GM19023 (cell line): ENCODE data around the gene SUFU.

Experiments used
- ATAC-seq: cut with Tn5 transposase; IDR thresholded peaks from one replicate; pipeline ENCODE4 v1.9.1; 2021; ENCODE audit warnings: mild to moderate bottlenecking, moderate library complexity; ENCODE audit not compliant: unreplicated experiment

SUFU gene

GRCh38 chr10:102647443-102648268 lies 143.9 kb downstream of the SUFU start:
- no peak for ATAC-seq

- ATAC-seq: no peak
Measured at GRCh38 chr10:102648269-102648888, 144.6 kb downstream of the SUFU start.

- ATAC-seq: no peak
Measured at GRCh38 chr10:102648889-102649796, 145.4 kb downstream of the SUFU start.

DNA sequence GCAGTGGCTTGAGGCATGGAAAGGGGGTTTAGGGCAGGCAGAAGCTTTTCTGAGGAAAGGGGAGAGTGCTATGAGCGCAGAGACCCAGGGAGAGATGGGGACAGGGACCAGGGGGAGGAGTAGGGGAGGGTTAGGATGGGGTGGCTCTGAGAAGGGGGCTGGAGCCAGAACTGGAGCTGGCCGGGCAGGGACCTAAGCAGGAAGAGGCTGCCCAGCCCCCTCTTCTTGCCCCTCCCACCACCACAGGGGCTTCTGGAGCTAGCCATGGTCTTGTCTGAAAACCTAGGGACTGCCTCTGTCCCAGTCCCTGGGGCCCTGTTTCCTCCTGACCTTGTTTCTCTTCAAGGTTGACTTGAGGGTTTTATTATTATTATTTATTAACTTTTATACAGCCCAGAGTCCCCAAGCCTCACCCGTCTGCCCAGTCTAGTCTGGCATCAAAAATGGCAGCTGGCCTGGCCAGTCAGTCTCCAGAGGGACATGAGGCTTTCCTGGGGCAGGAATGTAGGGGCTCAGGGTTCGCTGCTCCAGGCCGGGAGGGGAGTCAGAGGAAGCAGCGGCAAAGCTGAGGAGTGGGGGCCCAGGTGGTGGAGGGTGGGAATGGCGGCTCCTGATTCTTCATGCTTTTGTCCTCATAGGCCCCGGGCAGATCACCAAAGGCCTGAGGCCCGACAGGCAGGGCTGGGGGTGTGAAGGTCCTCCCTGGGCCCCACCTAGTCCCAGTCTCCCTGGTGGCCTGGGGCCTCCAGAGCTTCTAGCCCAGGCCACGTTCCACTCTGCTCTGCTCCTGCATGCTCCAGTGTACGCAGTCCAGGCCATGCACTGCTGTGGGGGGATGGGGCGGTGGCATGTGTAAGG lies 146.3 kb downstream of the SUFU start:
- no peak for ATAC-seq

DNA sequence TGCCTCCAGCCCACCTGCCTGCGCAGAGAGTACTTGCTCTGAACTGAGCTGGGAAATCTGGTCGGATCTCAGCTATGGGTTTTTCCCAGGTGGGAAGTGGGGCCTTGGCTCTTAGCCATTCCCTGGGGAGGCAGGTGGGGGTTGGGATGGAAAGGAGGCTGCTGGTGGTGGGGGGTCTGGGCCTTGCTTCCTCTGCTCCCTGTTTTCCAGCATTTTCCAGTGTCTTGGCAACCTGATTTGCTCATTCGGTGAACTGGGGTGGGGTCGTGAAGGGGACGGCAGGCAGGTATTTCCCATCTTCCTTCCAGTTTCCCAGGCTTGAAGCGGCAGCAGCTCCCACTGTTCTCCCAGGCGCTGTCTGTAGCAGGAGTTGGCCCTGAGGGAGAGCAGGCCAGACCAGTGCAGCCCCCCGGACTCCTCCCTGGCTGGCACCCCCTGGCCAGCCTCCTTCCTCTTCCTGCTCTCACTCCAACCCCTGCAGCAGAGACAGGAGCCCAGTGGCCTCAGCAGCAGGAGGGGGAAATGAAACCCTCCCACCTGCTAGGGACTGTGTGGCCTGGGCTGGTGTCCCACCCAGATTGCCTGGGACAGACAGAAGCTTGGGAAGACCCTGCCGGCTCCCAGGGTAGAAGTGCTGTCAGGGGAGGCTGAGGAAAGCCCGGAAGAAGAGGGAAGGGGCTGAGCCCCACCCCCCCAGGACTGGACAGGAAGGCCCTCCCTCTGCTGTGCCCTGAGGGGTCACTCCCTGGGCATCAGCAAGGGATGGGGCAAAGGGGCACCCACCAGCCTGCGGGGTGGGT lies 147.1 kb downstream of the SUFU start:
- ATAC-seq: no peak

- no peak for ATAC-seq
Measured at GRCh38 chr10:102651455-102652169, 147.8 kb downstream of the SUFU start.

DNA sequence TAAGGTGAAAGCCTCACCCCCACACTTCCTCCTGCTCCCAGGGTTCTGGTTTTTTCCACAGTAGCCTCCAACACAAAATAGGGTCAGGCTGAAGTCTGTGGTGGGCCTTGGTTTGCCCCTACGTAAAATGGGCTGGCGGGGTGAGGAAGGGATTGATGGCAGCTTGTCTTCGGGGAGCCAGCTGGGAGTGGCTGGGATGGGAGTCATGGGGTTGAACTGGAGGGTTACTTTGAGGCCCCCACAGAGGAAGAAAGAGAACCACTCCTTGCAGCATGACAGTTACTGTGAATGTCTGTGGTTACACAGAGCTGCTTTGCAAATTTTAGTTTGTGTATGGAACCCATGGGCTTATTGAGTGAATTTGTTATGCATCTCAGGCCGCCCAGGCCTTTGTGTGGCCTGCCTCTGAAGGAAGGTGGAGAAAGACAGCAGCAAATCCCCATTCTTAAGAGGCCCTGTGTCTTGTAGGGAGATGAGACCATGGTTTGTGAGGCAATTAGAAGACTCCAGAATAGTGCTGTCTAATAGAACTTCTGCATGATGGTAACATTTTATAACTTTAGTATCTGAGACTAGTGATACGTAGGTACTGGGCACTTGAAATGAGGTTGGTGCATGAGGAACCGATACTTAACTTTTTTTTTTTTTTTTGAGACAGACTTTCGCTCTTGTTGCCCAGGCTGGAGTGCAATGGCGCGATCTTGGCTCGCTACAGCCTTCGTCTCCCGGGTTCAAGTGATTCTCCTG lies 148.6 kb downstream of the SUFU start:
- ATAC-seq: peak; percentile 42

GRCh38 chr10:102653060-102653459 lies 149.3 kb downstream of the SUFU start:
- no peak for ATAC-seq

DNA sequence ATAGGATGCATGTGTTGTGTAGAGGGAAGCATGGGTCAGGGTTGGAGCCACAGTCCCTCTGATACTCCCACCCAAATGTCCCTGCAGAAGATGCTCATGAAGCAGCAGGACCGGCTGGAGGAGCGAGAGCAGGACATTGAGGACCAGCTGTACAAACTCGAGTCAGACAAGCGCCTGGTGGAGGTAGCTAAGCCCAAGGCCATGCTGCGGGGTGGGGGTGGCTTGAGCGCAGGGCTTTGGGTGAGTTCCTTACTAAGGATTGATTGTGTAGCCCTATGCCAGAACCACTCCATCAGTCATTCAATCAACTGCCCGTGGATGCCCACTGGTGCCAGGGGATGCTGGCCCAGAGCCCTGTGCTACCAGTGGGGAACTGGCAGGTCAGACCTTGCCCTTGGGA lies 150.8 kb downstream of the SUFU start:
- ATAC-seq: no peak

DNA sequence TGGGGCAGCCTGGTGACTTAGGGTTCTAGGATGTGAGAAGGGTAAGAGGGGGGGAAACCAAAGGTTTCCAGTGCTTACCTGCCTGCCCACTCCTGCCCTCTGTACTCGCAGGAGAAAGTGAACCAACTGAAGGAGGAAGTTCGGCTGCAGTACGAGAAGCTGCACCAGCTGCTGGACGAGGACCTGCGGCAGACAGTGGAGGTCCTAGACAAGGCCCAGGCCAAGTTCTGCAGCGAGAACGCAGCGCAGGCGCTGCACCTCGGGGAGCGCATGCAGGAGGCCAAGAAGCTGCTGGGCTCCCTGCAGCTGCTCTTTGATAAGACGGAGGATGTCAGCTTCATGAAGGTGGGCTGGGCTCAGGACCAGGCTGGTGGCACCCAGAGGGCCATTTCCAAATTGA lies 151.2 kb downstream of the SUFU start:
- no peak for ATAC-seq

- ATAC-seq: no peak
Measured at GRCh38 chr10:102656026-102656425, 152.3 kb downstream of the SUFU start.

DNA sequence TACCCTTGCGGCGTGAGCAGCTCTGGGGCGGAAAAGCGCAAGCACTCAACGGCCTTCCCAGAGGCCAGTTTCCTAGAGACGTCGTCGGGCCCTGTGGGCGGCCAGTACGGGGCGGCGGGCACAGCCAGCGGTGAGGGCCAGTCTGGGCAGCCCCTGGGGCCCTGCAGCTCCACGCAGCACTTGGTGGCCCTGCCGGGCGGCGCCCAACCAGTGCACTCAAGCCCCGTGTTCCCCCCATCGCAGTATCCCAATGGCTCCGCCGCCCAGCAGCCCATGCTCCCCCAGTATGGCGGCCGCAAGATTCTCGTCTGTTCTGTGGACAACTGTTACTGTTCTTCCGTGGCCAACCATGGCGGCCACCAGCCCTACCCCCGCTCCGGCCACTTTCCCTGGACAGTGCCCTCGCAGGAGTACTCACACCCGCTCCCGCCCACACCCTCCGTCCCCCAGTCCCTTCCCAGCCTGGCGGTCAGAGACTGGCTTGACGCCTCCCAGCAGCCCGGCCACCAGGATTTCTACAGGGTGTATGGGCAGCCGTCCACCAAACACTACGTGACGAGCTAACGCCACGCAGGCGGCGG lies 153.1 kb downstream of the SUFU start:
- ATAC-seq: no peak

DNA sequence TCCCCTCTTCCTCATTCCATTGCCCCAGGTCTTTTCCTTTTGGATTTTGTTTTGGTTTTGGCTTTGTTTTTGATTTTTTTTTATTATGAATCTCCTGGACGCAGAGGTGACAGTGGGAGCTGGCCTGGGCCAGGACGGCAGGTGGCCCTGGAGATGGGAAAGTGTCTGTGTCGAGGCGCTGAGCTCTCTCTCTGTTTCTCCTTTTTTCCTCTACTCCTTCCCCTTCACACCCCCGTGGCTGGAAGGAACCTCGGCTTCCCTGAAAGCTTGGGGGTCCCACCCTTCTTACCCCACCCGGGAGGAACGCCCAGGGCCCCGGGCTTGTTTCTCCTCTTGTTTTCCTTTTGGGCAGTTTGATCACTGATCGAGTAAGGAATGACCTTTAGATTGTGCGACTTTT lies 153.7 kb downstream of the SUFU start:
- no peak for ATAC-seq

- ATAC-seq: no peak
Measured at GRCh38 chr10:102657984-102658724, 154.4 kb downstream of the SUFU start.

DNA sequence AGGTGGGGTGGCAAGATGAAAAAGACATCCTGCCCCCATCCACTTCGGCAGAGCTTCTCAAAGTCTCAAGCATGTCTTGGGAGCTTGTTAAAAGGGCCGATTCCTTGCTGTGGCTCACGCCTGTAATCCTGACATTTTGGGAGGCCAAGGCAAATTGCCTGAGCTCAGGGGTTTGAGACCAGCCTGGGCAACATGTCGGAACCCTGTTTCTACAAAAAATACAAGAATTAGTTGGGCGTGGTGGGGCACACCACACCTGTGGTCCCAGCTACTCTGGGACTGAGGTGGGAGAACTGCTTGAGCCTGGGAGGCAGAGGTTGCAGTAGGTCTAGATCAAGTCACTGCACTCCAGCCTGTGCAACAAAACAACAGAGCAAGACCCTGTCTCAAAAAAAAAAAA lies 155.0 kb downstream of the SUFU start:
- no peak for ATAC-seq

- peak; percentile 86 for ATAC-seq
Measured at GRCh38 chr10:102660888-102661657, 157.3 kb downstream of the SUFU start.

GRCh38 chr10:102661658-102662028 lies 157.9 kb downstream of the SUFU start:
- ATAC-seq: peak; percentile 21
